T-helper 9 cell (primary cell): ENCODE measurements around the gene ABCG1.
A peak's percentile ranks its signal among the peaks of the same experiment; 100 is the strongest.

Source experiments
- DNase-seq: peaks from one replicate; pipeline ENCODE4 v3.0.0-alpha.2; 2020

The ABCG1 gene

DNA sequence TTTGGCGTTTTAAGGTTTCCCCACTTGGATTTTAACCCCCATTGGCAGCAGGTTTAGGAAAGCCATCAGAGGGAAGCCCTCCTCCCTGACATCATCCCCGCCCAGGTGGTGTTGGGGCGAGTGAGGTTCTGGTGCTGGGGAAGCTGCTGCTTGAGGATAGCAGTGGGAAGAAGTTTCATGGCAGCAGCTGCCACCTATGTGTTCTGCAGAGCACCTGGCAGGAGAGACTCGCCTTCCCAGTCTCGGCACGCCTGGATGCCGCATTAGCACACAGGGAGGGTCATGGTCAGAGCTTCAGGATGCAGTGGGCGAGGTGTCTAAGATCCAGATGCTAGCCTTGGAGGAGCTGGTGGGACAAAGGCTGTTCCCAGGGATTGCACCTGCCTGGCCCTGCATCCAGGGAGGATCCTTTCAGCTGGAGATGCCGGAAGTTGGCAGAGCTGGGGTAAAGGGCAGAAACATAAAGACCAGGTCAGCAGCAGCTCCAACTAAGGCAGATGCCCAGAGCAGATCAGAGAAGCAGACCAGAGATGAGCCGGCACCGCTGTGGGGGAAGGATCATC, 33.9 kb downstream of the ABCG1 start:
- no peak for DNase-seq

DNA sequence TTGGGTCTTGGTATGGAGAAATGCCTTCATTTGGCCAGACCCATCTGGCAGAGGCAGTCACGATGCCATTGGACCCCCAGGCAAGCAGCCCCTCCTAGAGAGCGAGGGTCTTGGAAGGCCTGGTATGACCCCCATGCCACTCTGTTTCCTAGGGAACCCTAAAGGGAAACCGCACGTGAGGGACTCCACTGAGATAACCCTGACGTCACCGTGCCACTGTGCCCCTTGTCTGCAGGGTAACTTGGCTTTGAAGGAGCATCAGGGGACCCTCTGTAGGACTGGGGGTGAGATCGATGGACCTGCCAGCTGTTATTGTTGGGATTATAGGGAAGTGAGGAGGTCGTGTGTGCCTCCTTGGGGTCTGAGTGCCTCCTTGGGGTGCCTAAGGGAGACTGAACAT, 34.5 kb downstream of the ABCG1 start:
- DNase-seq: no peak

DNA sequence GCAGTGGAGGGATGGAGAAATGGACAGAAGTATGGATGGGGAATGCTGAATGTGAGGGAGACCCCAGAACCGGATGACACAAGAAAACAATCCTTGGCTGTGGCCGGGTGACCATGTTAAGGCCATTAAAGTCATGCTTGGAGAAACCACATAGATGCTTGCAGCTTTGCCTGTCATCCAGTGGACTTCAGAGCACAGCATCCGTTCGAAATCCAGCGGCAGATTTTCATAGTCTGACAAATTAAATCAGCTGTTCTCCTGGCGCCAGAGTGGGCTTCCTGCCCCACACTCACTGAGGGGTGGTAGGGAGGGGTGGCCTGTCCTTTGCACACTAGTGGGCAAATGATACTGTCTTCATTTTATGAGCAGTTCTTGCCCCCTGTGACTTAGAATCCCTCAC, 35.1 kb downstream of the ABCG1 start:
- no peak for DNase-seq

DNA sequence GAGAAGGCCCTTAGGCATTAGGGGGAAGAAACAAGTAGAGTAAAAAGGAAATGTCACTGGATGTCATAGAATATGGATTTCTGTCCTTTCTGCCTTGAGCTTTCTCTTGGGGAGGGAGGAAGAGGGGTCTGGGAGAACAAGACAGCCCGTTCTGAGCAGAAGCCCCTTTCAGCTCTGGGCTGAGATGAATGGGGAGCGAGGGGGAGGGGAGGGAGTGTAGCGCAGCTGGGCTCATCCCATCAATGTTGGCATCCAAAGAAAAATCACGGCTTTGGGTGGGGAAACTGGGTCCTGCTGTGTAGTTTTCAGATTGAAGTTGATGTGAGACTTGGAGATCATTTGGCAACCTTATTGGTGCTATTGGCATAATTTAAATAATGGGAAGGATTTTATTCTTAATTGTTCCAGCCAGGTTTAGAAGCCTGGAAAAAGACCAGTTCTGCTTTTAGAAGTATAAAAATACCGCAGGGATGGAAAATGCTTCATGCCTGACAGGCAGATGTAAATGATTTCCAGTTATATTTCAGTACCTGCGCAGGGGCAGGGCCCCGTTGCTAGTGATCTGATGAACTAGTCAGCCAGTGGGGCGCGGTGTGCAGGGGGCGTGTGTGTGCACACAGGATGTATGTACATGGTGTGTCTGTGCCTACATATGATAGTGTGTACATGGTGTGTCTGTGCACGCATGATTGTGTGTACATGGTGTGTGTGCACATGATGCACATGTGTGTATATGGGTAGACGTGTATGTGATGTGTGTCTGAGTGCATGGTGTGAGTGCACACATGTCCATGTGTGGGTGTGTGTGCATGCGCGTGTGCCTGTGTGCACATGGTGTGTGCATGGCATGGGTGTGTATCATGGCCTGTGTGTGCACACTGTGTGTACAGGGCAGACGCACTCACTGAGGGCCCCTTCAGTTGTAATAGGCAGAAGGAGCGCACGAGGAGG, 36.0 kb downstream of the ABCG1 start:
- no peak for DNase-seq

DNA sequence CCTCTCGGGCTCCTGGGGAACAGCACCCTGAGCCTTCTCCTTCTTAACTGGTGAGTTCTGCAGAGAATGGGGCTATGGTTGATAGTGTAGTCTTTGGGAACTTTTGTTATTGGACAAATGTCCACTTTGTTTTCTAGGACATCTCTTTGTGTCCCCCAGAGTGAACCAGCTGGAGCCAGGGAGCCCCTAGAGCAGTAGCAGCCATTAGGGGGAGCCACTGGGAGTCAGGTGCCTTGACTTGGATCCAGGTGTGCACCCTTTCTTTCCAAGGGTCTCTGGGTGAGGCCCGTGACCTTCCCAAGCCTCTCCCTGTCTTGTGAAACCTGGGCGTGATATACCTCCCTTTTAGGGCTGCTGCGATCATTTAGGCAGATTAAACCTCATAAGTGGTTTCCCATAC, 36.9 kb downstream of the ABCG1 start:
- no peak for DNase-seq

DNA sequence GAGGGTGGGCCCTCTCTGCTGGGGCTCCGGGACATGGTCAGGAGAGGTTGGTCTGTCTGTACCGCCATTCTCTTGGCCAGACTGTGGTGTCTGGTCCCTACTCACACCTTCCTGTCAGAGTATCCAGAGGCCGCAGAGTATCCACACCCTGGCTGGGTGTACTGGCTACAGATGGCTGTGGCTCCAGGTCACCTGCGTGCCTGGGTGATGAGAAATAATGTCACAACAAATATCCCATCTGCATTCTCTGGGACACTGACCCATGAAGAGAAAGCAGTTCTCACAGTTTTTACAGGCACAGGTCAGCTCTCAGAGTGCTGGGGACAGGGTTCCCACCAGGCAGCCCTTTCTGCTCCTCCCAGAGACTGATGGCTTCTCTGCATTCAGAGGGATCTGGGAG, 37.4 kb downstream of the ABCG1 start:
- no peak for DNase-seq

DNA sequence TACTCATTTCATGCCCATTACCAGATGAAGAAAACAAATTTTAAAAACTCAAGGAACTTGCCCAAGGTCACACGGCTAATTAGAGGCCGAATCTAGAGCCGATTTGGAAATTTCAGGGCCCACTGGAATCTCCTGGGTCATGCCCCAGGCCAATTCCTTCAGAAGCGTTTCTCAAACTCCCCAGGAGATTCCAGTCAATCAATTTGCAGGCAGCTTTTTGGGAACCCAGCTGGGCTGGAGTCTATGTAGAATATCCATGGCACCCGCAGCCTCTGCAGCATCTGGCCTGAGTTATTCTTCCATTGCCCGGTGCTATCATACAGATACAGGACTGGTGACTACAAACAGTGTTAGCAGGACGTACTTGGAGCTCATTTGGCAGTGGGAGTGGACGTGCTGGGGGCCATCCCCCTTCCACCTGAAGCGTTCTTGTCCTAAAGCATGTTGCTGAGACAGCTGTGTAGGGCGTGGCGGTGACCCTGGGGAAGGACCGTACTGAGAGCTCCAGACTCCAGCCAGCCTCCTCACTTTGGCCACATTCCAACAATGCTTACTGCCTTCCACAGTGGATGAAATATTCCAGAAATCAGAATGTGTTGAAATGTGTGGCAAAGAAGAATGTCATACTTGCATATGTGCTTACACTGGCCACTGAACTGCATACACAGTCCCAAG, 38.3 kb downstream of the ABCG1 start:
- no peak for DNase-seq

DNA sequence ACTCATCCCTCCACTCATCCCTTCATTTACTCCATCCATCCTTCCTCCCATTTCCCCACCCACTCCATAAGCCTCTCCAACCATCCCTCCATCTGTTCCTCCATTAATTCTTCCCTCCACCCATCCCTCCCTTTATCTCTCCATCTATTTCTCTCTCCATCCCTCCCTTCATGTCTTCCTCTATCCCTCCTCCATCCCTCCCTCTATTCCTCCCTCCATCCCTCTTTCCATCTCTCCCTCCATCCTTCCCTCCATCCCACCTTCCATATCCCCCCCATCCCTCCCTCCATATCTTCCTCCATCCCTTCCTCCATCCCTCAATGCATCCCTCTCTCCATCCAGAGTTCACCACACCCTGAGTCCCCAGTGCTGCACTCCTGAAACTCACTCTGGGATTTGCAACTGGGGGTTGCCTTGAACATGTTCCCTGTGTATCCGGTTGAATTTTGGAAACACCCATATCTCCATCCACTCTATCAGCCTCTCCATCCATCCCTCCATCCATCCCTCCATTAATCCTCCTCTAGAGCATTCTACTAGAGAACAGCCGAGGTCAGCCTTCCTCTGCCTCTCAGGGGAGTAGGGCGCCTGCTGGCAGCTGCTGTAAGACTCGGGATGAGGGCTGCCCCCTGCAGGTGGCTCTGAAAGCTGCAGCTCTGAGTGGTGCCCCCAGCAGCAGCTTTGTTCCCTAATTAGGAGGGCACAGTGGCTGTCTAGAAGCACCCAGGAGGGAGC, 39.4 kb downstream of the ABCG1 start:
- peak; percentile 78 for DNase-seq

DNA sequence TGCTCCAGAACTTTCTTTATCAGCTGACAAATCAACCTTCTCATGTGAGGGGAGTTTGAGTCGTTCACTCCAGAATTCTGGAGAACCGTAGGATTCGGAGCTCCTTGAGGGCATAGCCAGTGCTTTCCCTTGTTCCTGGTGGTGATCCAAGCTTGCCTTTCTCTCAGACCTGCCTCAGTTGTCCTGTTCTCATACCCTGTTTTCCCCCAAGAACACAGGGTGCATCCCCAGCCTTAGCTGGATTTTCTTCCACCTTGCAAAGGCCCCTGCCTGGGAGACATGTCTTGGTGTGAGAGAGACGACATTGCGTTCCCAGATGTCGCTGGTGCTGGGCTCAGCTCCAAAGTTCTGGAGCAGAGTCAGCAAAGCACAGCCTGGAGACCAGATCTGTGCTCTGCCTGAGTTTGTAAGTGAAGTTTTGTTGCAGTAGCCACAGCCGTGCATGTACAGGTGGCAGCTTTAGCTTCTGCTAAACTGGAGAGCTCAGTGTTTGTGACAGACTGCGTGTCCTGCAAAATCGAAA, 40.0 kb downstream of the ABCG1 start:
- no peak for DNase-seq

DNA sequence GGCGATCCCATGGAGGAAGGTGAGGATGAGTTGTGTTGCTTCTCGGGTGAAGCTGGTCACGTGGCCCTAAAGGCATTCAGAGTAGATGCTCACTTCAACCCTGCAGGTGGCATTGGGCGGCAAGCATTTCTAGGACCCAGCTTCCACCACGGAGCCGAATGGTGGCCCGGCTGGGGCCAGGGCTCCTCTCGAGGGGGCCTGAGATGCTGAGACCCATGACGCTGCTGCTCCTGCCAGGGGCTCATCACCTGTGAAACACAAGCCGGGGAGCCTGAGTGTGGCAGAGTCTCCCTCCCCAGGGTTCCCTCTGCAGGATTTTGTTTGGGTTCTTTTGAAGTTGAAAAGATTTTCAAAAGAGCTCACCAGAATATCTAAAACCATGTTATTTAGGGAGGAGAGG, 41.2 kb downstream of the ABCG1 start:
- DNase-seq: no peak

DNA sequence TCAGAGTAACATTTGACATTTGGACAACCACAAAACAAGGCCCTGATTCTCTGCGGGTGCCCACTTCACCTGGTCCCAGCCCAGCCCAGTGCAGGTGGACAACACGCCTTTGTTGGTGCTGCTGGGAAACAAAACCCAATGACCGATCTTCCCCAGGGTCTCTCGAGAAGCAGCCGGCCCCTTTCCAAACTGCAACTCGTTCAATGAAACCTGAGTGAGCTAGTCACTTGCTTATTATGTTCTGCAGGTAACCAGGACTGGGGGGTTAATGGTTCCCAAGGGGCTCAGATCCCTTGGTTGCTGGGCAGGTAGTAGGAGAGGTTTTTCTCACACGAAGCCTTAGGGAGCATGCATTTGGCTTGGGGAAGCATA, 42.9 kb downstream of the ABCG1 start:
- no peak for DNase-seq

DNA sequence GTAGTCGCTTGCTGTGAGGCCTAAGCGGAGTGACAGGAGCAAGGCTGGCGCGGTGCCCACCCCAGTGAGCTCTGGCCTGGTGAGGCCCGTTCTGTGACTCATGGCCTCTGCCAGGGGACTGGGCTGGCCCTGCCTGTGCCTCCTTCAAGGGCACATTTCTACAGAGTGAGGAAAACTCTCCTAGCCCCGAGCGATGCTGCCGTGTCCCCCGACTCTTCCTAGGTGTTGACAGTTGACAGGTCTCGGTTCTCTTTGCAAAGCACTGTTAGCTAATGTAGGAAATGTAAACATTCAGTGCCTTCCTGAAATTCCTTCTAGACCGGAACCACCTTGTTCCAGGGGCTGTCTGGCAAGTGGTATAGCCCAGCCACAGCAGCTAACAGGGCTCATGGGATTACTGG, 43.9 kb downstream of the ABCG1 start:
- DNase-seq: no peak

DNA sequence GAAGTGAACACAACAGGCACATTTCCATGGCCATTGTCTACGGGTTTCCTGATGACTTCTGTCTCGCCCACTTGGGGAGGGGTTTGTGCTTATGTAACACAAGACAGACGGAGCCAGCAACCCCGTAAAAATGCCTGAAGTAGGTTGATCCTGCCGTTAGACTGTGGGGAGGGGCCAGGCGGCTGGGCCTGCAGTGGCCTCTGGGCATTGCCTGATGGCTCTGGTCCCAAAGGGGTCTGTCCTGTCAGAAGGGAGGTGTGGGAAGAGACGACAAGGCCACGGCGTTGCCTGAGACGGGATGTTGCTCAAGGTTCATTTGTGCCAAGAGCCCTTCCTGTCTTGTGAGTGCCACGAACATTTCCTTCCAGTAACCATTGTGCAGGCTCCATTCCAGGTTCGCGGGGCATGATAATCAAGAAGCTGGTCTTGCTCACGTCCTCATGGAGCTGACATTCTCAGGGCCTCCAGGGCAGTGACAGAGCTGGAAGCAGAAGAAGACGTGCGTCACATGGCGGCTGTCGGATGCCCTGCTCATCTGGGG, 44.7 kb downstream of the ABCG1 start:
- no peak for DNase-seq

DNA sequence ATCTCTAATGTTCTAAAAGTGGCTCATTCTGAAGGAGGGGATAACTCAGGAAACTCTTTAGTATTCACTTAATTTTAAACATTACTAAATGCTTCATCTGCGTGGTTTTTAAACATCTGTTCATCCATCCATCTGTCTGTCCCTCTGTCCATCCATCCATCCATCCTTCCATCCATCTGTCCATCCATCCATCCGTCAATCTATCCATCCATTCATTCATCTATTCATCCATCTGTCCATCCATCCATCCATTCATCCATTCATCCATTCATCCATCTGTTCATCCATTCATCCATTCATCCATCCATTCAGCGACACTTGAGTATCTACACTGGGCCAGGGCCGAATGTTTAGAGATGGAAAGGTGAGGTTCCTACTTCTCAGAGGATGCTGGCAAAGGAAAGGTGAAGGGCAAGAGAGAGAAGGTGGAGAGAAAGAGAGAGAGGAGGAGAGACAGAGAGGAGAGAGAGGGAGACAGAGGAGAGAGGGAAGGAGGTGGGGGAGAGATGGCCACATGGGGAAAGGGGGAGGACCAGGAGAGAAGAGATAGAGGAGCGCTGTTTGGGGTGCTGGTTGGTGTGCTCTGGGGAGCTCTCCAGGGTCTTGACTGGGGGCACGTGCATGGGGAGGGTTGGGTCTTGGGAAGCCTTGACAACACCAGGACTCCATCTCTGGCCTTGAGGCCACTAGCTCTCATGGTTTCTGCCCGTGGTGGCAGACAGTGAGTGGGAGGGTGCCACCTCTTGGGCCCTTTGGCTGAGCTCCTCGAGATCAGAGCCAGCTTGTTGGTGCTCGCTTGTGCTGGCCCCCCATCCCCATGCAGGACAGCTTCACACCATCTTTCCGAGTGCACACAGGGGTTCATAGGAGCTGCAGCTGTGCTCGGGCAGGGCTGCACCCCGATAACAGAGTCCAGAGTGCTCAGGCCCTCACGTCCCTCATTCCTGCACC, 45.6 kb downstream of the ABCG1 start:
- no peak for DNase-seq

DNA sequence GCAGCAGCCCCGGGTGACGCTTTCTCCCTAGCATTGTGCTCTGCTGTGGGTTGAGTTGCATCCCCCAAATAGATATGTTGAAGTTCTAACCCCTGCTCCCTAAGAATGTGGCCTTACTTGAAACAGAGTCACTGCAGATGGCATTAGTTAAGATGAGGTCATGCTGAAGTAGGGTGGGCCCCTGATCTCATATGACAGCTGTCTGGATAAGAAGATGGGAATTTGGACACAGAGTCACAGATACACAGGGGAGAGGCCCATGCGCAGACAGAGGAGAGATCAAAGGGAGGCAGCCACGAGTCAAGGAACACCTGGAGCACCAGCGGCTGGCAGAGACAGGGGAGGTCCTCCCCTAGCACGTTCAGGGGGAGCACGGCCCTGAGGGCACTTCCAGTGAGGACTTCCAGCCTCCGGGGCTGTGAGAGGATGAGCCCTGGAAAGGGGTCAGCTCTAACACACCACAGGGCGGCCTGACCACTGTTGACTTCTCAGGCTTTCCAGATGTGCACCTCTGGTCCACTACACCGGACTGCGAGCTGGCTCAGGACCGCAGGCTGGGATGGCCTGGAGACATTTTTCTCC, 46.4 kb downstream of the ABCG1 start:
- no peak for DNase-seq

DNA sequence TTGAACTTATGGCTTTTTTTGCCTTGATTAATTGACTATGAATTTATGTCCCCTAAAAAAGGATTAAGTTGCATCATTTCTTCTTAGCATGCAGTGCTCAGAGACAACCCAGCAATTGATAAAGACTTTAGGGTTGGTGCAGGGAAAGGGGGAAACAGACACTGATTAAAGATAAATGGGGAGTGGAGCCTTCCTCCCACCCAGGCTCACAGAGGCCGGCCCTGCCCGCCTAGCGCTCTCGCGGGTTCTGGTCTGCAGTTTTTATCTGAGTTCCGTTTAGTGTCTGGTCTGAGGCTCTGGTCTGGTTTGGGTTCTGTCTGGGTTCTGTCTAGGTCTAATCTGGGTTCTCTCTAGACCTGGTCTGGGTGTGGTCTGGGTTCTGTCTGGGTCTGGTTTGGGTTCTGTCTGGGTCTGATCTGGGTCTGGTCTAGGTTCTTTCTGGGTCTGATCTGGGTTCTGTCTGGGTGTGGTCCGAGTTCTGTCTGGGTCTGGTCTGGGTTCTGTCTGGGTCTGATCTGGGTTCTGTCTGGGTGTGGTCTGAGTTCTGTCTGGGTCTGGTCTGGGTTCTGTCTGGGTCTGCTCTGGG, 48.1 kb downstream of the ABCG1 start:
- peak; percentile 16 for DNase-seq

DNA sequence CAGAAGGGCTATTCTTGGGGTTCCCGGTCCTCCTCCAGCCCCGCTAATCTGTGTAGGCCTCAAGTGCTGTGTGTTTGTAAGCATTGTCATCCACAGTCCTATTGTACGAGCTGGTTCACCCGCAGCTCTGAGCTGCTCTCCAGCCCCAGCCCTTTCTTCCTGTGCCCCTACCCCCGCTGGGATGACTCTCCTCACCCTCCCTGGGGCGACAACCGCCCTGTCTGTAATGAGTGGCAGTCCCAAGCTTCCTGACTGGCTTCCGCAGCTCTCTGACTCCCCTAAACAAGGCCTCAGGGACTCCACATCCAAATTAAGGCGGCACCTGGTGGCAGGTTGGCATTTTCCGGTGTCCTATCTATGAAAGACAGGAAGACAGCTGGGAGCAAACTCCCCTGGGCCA, 50.4 kb downstream of the ABCG1 start:
- DNase-seq: no peak

DNA sequence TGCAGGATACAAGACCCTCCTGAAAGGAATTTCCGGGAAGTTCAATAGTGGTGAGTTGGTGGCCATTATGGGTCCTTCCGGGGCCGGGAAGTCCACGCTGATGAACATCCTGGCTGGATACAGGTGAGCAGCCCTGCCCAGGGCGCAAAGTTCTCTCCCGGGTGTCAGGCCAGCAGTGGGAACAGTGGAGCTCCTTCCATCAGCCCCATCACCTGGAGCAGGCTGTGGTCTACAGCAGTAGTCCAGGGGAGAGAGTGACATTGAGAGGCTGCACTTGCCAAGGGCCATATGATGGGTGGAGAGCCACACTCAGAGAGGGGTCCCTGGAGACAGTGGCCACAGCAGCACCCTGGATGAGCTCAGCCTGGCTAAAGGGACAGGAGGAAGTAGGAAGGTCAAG, 52.1 kb downstream of the ABCG1 start:
- no peak for DNase-seq

DNA sequence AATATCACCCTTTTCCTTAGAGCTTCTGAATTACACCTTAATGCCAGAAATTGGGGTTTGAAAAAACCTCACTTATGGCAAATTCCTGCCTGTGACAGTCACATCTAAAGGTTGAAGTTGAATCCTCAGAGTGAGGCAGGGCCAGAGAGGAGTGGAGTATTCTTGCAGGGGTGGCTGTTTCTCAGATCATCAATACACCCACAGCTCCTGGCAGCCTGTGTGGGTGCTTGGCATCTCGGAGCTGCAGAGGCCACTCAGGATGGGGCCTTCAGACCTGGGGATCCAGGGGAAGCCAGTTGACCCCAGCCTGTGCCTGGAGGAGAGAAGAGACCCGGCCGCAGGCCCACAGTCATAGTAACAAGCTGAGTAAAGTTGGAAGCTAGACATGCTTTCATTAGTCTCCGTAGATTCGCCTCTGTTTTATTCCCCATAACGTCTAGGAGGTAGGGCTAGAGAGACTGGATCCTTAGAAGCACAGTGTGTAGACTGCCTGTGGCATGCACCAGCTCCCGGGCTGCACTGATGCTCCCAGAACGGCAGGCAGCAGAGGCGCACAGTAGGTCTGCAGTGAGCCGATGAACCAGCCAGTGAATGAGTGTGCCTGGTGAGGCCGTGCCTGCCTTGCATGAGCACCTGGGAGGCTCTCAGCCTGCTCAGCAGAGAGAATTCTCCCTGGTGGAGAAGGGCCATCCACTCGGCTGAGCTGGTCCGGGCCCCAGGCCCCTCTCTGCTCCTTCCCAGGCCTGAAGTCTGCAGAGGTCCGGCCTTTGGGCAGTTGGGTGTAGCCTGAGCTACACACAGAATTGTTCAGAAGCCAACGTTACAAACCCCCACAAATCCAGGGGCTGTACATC, 53.4 kb downstream of the ABCG1 start:
- no peak for DNase-seq
